GM12874 (cell line): Measurements from ENCODE around the gene OR4C5.
"Not testable (repeated sequence)": the region's sequence is repeated elsewhere in the genome, so short reads cannot be mapped to it uniquely, and the experiment has no call there.

ENCODE experiments used
- TF ChIP-seq, protein P1 (sequence below): IDR thresholded peaks from 2 replicates; pipeline ENCODE4 v1.5.1; 2011; ENCODE audit warnings: low read depth, mild to moderate bottlenecking, control low read depth, low read length, moderate library complexity; ENCODE audit not compliant: insufficient read depth

Gene OR4C5

DNA sequence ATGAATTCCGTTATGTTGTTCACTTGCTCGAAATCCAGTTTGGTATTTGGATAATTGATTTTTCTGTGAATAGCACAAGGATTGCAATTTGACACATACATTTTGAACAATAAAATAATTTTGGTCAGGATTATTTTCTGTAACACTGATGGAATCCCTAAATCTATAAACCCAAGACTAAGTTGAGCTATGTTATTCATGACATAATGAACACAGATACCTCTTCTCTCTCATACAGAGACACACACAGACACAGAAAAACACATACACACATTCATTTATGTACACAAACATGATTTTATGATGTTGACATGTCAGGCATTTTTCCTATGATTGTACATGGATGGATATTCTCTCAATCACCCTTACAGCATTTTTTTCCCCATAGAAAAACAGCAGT is at the start of gene OR4C5:
OR4C5 (minus strand) TSS at position 101 of the 400 bp plus-strand sequence; CDS start at position 101, 0 bp downstream.
- TF ChIP-seq, protein P1, sequence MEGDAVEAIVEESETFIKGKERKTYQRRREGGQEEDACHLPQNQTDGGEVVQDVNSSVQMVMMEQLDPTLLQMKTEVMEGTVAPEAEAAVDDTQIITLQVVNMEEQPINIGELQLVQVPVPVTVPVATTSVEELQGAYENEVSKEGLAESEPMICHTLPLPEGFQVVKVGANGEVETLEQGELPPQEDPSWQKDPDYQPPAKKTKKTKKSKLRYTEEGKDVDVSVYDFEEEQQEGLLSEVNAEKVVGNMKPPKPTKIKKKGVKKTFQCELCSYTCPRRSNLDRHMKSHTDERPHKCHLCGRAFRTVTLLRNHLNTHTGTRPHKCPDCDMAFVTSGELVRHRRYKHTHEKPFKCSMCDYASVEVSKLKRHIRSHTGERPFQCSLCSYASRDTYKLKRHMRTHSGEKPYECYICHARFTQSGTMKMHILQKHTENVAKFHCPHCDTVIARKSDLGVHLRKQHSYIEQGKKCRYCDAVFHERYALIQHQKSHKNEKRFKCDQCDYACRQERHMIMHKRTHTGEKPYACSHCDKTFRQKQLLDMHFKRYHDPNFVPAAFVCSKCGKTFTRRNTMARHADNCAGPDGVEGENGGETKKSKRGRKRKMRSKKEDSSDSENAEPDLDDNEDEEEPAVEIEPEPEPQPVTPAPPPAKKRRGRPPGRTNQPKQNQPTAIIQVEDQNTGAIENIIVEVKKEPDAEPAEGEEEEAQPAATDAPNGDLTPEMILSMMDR = no peak

GRCh38 chr11:48384670-48385069 is 18.4 kb upstream of the OR4C5 start:
- TF ChIP-seq, protein P1 = peak; percentile 41; the same call in 1 of the 2 replicates

DNA sequence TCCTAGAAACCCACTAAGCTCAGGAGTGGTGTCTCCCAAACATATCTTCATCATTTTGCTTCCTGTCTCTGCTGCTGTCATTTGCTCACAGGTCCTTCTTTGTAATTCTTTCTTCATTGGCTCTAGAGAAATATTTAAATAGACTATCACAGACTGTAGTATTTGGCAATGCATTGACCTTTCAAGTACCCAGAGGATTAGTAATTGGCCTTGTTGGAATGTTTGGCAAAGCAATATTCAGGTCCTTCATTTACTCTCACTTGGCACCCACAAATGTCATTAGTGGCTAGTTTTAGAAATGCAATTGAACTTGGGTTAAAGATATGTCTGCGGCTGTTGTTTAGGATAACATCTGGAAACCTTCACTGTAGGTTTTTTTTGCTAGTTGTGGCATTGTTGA is 11.6 kb downstream of the OR4C5 start:
- TF ChIP-seq, protein P1 = no peak

DNA sequence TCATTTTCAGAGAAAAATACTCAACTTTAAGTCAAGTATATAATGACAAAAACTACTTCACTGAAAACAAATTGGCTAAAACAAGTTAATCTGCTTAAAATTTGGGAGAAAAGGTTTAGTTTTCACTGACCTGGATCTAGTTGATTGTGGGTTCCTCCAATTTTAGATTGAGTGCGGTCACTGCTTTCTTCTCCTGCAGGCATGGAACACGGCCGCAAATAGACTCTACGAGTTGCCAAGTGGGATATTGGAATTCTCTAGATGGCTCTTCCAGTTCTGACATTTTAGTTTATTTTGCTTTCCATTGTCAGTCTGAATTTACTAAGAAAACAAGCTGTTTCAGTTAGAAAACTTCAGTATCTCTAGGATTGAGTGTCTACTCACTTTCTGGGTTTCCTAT is 12.3 kb downstream of the OR4C5 start:
- TF ChIP-seq, protein P1 = no peak

DNA sequence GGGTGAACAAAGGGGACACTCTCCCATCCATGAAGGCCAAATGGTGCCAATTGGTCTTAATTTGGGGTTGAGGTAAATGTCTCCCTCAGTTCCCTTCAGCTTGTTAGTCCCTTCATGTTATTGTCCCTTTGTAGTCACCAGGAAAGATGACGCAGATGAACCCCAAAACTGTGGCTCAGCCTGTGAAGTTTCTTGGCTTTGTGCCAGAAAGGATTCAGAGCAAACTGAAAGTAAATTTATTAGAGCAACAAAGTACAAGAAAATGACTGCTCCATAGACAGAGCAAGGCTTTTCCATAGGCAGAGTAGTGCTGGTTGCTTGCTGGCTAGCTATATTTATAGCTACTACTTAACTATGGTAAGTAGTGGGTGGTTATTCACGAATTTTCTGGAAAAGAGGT is 24.8 kb downstream of the OR4C5 start:
- TF ChIP-seq, protein P1 = no peak

DNA sequence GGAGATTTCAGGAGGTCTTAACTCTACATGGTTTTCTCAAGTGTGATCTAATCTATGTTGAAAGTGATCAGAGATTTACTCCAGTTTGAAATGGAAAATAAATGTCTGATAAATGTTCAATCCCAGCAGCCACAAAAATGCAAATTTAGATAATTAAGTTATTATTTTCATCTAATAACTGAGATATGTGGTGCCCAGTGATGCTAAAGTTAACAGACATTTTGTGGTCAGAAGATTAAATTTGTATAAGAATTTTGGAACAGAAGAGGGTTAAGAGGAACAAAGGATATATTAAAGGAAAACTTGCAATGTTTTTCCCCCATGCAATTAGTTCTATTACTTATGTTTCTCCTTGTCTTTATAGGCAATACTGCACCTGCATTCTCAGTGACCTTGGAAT is 41.6 kb downstream of the OR4C5 start, which contains the start of gene OR4C3:
OR4C3 (plus strand) TSS at position 301 of the 400 bp plus-strand sequence. CDS start 102 bp downstream, outside the sequence.
- TF ChIP-seq, protein P1 = not testable (repeated sequence)
